Activated B cell treated with CpG ODN at 0.5 μM for 24 hours (primary cell): ENCODE results near the gene DNAH17. TPM values are rescaled to one million over a fixed set of nuclear protein-coding genes. Genes with fewer than 3 reads are reported as not detected.

Experiments
- ATAC-seq: fragments of 200-7000 bp; cut with Tn5 transposase; one replicate; pipeline ENCODE4 v1.10.0; 2021; ENCODE audit warnings: low read depth, mild to moderate bottlenecking, moderate library complexity
- CTCF ChIA-PET: fragments of 350-600 bp; sonication (Branson Sonifier 250); formaldehyde crosslinking; loops from one replicate; lab custom pipeline; 2021; ENCODE audit warnings: antibody characterized with exemption; lab: Charles Lee
- POLR2A ChIA-PET: fragments of 350-600 bp; sonication (Branson Sonifier 250); formaldehyde crosslinking; loops from one replicate; lab custom pipeline; 2021; ENCODE audit warnings: antibody characterized with exemption; lab: Charles Lee
- DNase-seq: peaks from one replicate; pipeline ENCODE4 v3.0.0; 2022
- H3K27ac Mint-ChIP-seq: one replicate; pipeline ENCODE4 v1.8.0; 2020; ENCODE audit warnings: mixed read lengths
- H3K27me3 Mint-ChIP-seq: one replicate; pipeline ENCODE4 v1.8.0; 2021; ENCODE audit warnings: mixed read lengths
- H3K36me3 Mint-ChIP-seq: one replicate; pipeline ENCODE4 v1.8.0; 2021; ENCODE audit warnings: low read depth, mixed read lengths
- H3K4me1 Mint-ChIP-seq: one replicate; pipeline ENCODE4 v1.8.0; 2021; ENCODE audit warnings: mixed read lengths
- H3K4me3 Mint-ChIP-seq: one replicate; pipeline ENCODE4 v1.8.0; 2020; ENCODE audit warnings: mild to moderate bottlenecking, mixed read lengths
- H3K9me3 Mint-ChIP-seq: one replicate; pipeline ENCODE4 v1.8.0; 2020; ENCODE audit warnings: mixed read lengths
- CTCF ChIP-seq: fragments of 200-600 bp; IDR thresholded peaks from one replicate; pipeline ENCODE4 v1.8.0; 2022; ENCODE audit warnings: antibody characterized with exemption, mild to moderate bottlenecking
- intact Hi-C: fragments of 100-400 bp; cut with micrococcal nuclease; formaldehyde crosslinking; loops from one replicate; pipeline ENCODE4 v1.15.1; 2024
- total RNA-seq: library from RNA; stranded (reverse); gene quantifications from 2 replicates; pipeline ENCODE4 v1.2.3, GENCODE V29; 2022

Gene DNAH17
- total RNA-seq, 1 donor from 2014 or later: 0.13 TPM

DNA sequence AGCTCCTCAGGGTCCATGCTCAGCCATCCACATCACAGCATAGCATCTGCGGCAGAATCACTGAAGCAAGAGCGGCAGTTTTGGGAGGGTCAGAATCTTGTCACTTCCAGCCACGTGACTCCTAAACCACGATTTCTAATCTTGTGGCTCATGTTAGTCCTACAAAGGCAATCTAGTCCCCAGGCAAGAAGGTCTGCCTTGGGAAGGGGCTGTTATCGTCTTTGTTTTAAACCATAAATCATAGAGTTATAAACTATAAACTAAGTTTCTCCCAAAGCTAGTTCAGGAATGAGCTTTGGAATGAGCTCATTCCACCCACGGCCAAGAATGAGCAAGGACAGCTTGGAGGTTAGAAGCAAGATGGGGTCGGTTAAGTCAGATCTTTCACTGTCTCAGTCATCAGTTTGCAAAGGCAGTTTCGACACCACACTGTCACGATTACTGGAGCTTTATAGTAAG, 20.8 kb upstream of the DNAH17 start:
- DNase-seq (no peak), ATAC-seq (no peak)
- Mint-ChIP-seq H3K27ac (no peak overlapping the region), H3K9me3 (no peaks in the 10 kb centered on the region), H3K4me3 (no peak overlapping the region), H3K27me3 (peaks cover 16% of the 10 kb centered on the region), H3K36me3 (no peaks in the 10 kb centered on the region), H3K4me1 (no peaks in the 10 kb centered on the region)
- CTCF ChIA-PET: no interaction called here
- POLR2A ChIA-PET: interaction anchor here (0.6 kb wide), 2 partner anchors 11 to 537 kb away, joined by 3 to 4 read pairs; no protein-coding TSS in a partner anchor
- TF ChIP-seq CTCF: no peak
- intact Hi-C loops: no loop called here

DNA sequence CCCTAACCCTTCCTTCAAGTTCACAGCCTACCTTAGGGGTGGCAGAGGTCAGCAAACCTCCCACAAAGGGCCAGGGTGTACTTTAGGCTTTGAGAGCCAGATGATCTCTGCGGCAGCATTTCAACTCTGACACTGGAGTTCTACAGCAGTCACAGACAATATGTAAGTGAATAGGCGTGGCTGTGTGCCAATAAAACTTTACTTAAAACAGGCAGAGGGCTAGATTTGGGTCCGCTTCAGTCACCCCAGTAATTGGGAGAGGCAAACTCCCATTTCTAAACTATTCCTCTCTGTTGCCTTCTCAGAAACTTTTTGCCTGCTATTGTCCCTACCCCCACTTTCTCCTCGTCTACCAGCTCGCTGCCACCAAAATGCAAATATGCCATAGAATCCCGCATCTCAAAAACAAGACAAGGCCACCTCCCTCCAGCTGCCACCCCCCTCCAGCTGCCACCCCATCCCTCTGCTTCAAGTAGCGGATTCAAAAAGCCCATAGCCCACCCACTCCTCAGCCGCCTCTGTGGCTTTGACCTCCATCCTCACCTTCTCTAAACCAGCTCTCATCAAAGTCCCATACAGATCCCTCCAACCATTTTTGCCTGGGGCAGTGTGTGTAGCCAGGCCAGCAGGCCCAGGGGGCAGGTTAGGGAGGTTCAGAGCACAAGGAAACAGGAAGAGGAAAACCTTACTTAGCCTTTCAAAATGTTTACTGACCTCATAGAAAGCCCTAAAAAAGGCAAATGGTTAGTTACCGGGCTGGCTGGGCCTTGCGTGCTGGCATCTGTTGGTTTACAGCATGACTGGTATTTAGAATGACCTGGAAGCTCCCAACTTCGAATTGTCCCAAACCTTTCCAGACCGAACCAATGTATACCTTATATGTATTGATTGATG, 19.9 kb upstream of the DNAH17 start:
- ChIA-PET CTCF (interaction anchor here (1.1 kb wide), 1 partner anchor 28 kb away, joined by 3 read pairs; no protein-coding TSS in a partner anchor), POLR2A (no interaction called here)
- no peak for TF ChIP-seq CTCF
- Mint-ChIP-seq H3K36me3 (no peaks in the 10 kb centered on the region), H3K4me3 (no peak overlapping the region), H3K9me3 (no peaks in the 10 kb centered on the region), H3K27me3 (peaks cover 18% of the 10 kb centered on the region), H3K27ac (no peak overlapping the region), H3K4me1 (peaks cover 4% of the 10 kb centered on the region)
- ATAC-seq: no peak
- intact Hi-C loops: no loop called here
- DNase-seq: no peak

DNA sequence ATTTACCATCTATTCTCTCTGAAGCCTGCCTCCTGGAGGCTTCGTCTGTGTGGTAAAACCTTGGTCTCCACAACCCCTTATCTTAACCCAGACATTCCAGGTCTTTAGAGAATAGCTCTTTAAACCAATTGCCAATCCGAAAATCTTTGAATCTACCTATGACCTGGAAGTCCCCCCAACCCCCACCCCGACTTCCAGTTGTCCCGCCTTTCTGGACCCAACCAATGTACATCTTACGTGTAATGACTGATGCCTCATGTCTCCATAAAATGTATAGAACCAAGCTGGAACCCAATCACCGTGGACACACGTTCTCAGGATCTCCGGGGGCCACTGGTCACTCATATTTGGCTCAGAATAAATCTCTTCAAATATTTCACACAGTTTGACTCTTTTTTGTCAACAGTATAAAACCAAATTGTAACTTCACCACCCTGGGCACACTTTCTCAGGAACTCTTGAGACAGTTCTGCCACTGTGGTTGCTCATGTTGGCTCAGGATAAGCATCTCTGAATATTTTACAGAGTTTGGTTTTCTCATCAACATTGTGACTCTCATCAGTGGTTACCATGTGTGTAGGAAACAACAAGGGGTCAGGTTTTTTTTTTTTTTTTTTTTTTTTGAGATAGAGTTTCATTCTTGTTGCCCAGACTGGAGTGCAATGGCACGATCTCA, 18.1 kb upstream of the DNAH17 start:
- no peak for ATAC-seq
- Mint-ChIP-seq H3K36me3 (no peaks in the 10 kb centered on the region), H3K9me3 (no peaks in the 10 kb centered on the region), H3K4me3 (no peak overlapping the region), H3K27ac (no peak overlapping the region), H3K27me3 (peaks cover 20% of the 10 kb centered on the region), H3K4me1 (peaks cover 6% of the 10 kb centered on the region)
- DNase-seq: no peak
- TF ChIP-seq CTCF: no peak
- ChIA-PET CTCF (interaction anchor here (0.6 kb wide), 1 partner anchor 37 kb away, joined by 6 read pairs; no protein-coding TSS in a partner anchor), POLR2A (no interaction called here)
- intact Hi-C loops: no loop called here

- Mint-ChIP-seq H3K4me3 (no peak overlapping the region), H3K9me3 (no peaks in the 10 kb centered on the region), H3K27ac (no peak overlapping the region), H3K4me1 (peaks cover 6% of the 10 kb centered on the region), H3K27me3 (peaks cover 18% of the 10 kb centered on the region), H3K36me3 (no peaks in the 10 kb centered on the region)
- ChIA-PET POLR2A (no interaction called here), CTCF (no interaction called here)
- intact Hi-C loops: no loop called here
- TF ChIP-seq CTCF: no peak
- no peak for DNase-seq
- no peak for ATAC-seq
Measured at GRCh38 chr17:78592991-78593329, 15.8 kb upstream of the DNAH17 start.

- no peak overlapping the region for H3K4me3 Mint-ChIP-seq
- no peak for DNase-seq
- ChIA-PET POLR2A (no interaction called here), CTCF (no interaction called here)
- H3K27ac Mint-ChIP-seq: no peak overlapping the region
- no peak for ATAC-seq
- no peaks in the 10 kb centered on the region for H3K9me3 Mint-ChIP-seq
- H3K36me3 Mint-ChIP-seq: no peaks in the 10 kb centered on the region
- H3K27me3 Mint-ChIP-seq: peaks cover 19% of the 10 kb centered on the region
- intact Hi-C loops: no loop called here
- peaks cover 6% of the 10 kb centered on the region for H3K4me1 Mint-ChIP-seq
- no peak for TF ChIP-seq CTCF
Measured at GRCh38 chr17:78591263-78591671, 14.1 kb upstream of the DNAH17 start.
